Measurements from ENCODE around the gene NOL4L. TPM values are rescaled to one million over a fixed set of nuclear protein-coding genes. Genes with fewer than 3 reads are reported as not detected.
A peak's percentile ranks its signal among the peaks of the same experiment; 100 is the strongest.

NOL4L gene
- total and polyA plus RNA-seq, 10 donors = 3.4 to 45.4 (median 28.6) TPM

DNA sequence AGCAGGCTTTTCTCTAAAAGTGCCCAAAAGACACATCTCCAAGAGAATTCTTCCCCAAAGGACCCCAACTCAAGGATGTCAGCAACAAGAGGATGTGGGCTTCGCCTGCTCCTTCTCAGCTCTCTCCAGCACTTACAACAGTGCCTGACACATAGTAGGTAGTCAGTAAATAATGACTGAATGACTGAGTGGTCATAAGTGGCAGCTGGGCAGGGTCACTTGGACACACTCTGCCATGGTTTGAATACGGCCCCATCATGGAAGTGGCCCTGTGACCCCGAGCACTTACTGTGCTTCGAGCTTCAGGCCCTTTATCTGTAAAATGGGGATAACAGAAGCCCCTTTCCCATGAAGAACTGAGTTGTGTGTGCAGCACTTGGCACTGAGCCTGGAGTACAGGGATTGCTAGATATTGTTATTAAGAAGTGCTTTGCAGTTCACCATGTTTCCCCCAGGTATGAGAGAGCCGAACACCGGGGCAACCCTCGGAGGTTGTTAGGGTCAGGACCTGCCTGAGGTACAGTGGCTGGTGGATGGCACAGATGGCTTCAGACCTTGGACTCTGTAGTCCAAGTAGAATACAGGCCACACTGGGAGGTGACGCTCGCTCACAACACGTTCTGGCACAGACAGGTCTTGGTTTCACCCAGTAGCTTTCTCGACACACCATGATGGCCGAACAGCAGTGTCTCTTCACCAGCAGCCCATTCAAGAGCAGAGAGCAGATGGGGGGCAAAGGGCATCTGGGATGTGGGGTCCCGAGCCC lies 56.0 kb downstream of the NOL4L start:
- intact Hi-C loops (cut with DNase I; ENCODE audit: low total_unique reads) = no loop called here
- WGBS, 5 donors = 89 to 96% (median 92%) methylated on average over 13 of the region's 13 CpGs

DNA sequence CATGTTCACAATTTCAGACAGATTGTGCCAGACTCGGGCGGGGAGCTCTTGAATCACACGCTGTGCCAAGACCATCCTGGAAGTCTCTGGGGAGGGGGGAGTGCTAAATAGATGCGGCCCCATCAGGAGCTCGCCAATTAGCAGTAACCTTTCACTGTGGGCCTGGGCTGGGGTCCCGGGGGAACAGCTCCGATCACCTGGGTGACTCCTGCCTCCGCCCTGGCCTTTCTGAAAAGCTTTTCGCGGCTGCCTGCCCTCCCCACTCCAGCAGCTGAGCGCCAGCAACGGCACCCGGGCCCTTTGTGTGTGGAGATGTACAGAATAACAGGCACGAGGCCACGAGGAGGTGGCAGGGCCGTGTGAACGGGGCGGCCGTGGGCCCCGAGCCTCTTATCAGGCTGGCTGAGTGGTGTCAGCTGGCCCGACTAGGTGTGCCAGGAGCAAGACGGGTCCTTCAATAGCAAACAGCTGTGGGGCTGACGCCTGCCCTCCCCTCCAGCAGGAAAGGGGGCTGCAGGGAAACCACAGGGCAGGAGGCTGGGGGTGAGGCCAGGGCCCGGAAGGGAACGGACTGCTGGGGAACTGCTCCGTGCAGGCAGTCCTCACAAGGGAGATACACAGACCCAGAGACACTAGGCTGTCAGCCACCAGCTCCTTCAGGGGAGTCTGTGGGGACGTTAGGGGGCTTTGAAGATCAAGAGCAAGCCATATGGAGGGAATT lies 56.8 kb downstream of the NOL4L start:
- intact Hi-C loops (cut with DNase I; ENCODE audit: low total_unique reads) = no loop called here
- no peaks in the 10 kb centered on the region for H3K27me3 ChIP-seq (replicated peaks in 1 of 7)
- no peaks in the 10 kb centered on the region for H3K9me3 ChIP-seq
- H3K36me3 ChIP-seq = no peaks in the 10 kb centered on the region
- TF ChIP-seq POLR2A (IDR thresholded peaks at IDR 0.05) (no peak), POLR2AphosphoS5 (IDR thresholded peaks at IDR 0.05) (peak in 1 of 3 donors; percentile 17)
- DNase-seq = peak; percentile 80
- H3K27ac ChIP-seq = peak overlapping the region in 4 of 8 donors; percentile 8 to 53 (median 38)
- H3K4me3 ChIP-seq = no peak overlapping the region
- peaks cover 30 to 72% (median 58%) of the 10 kb centered on the region in 6 donors for H3K4me1 ChIP-seq
- 33 to 39% (median 36%) methylated on average over 25 to 27 of the region's 27 CpGs for WGBS, 5 donors

More for the DNA sequence above, 56.0 kb downstream of the NOL4L start:
- H3K4me1 ChIP-seq = peaks cover 26 to 72% (median 55%) of the 10 kb centered on the region in 6 donors
- peak; percentile 58 for DNase-seq
- TF ChIP-seq POLR2A (IDR thresholded peaks at IDR 0.05) (no peak), POLR2AphosphoS5 (IDR thresholded peaks at IDR 0.05) (no peak)
- TF ChIP-seq, protein P1, sequence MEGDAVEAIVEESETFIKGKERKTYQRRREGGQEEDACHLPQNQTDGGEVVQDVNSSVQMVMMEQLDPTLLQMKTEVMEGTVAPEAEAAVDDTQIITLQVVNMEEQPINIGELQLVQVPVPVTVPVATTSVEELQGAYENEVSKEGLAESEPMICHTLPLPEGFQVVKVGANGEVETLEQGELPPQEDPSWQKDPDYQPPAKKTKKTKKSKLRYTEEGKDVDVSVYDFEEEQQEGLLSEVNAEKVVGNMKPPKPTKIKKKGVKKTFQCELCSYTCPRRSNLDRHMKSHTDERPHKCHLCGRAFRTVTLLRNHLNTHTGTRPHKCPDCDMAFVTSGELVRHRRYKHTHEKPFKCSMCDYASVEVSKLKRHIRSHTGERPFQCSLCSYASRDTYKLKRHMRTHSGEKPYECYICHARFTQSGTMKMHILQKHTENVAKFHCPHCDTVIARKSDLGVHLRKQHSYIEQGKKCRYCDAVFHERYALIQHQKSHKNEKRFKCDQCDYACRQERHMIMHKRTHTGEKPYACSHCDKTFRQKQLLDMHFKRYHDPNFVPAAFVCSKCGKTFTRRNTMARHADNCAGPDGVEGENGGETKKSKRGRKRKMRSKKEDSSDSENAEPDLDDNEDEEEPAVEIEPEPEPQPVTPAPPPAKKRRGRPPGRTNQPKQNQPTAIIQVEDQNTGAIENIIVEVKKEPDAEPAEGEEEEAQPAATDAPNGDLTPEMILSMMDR (IDR thresholded peaks at IDR 0.05 in 8 of 11, conservative IDR thresholded peaks at IDR 0.05 in 3 of 11) = no peak
- no peaks in the 10 kb centered on the region for H3K9me3 ChIP-seq
- H3K36me3 ChIP-seq = no peaks in the 10 kb centered on the region
- H3K4me3 ChIP-seq = no peak overlapping the region
- H3K27ac ChIP-seq = peak overlapping the region in 4 of 8 donors; percentile 8 to 53 (median 38)
- H3K27me3 ChIP-seq (replicated peaks in 1 of 7) = no peaks in the 10 kb centered on the region

DNA sequence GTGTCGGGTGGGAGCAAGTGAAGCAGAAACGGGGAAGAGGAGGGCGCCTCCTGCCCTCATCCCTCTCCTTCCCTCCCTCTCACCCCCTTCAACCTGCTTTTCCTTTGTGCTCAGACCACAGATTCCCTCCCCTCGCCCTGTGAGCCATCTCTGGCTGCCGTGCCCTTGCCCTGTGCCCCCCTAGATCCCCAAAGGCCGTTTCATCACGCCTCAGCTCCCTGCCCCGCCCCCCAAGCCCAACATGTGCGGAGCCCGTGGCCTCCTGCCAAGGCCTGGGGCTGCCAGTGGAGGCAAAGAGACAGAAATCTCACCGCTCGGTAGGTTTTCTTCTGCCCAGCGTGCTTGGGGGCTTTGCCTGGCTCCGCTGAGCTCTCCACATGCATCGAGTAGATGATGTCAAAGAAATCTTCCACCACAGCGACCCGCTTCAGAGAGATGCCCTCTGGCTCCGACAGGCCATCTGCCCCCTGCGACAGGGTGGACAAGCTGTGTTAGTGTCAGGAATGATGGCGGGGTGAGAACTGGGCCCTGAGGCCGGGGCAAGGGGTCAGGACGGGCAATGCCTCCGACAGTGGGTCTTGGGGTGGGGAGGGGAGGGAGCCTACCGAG lies 57.6 kb downstream of the NOL4L start:
- intact Hi-C loops (cut with DNase I; ENCODE audit: low total_unique reads) = no loop called here
- no peaks in the 10 kb centered on the region for H3K36me3 ChIP-seq
- no peak for DNase-seq
- WGBS, 5 donors = 52 to 64% (median 60%) methylated on average over 23 to 24 of the region's 24 CpGs
- H3K9me3 ChIP-seq = no peaks in the 10 kb centered on the region
- H3K4me1 ChIP-seq = peaks cover 38 to 74% (median 66%) of the 10 kb centered on the region in 6 donors
- H3K27ac ChIP-seq = peak overlapping the region in 4 of 8 donors; percentile 12 to 68 (median 51)
- H3K27me3 ChIP-seq (replicated peaks in 1 of 7) = no peaks in the 10 kb centered on the region
- H3K4me3 ChIP-seq = no peak overlapping the region
- no peak for TF ChIP-seq POLR2AphosphoS5 (IDR thresholded peaks at IDR 0.05)
- TF ChIP-seq, protein P1 (IDR thresholded peaks at IDR 0.05 in 8 of 11, conservative IDR thresholded peaks at IDR 0.05 in 3 of 11) = no peak
- TF ChIP-seq POLR2A (IDR thresholded peaks at IDR 0.05) = no peak

DNA sequence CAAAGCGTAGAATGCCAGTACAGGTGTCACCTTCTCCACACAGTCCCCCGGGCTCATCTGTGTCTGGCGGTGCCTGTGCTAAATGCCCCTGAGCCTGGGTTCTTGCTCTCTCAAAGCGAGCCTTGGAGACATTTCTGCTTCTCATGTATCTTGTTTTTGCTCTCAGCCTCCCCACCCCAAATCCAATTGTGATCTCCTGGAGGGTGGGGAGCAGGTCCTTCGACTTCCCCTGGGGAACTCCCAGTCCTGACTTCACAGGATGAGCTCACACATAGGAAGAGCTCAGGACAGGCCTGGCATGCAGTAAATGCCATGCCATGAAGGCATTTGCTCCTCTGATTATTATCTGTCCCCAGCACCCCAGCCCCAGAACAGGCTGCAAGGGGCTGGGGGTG lies 58.1 kb downstream of the NOL4L start:
- WGBS, 5 donors = 68 to 79% (median 77%) methylated on average over 5 of the region's 5 CpGs
- Histone ChIP-seq H3K4me3 (no peak overlapping the region), H3K27me3 (replicated peaks in 1 of 7) (no peaks in the 10 kb centered on the region), H3K36me3 (no peaks in the 10 kb centered on the region), H3K4me1 (peaks cover 43 to 79% (median 71%) of the 10 kb centered on the region in 6 donors), H3K9me3 (no peaks in the 10 kb centered on the region), H3K27ac (peak overlapping the region in 4 of 8 donors; percentile 12 to 68 (median 51))
- intact Hi-C loops (cut with DNase I; ENCODE audit: low total_unique reads) = no loop called here
- DNase-seq = no peak
- TF ChIP-seq POLR2AphosphoS5 (IDR thresholded peaks at IDR 0.05) (no peak), POLR2A (IDR thresholded peaks at IDR 0.05) (no peak)
- TF ChIP-seq, protein P1 (IDR thresholded peaks at IDR 0.05 in 8 of 11, conservative IDR thresholded peaks at IDR 0.05 in 3 of 11) = no peak
